BLaER1 (cell line): Measurements from ENCODE around the gene GEMIN7.
A peak's percentile ranks its signal among the peaks of the same experiment; 100 is the strongest.

Experiments
- H3K27ac ChIP-seq: shearing (Covaris generic); formaldehyde crosslinking; 2 replicates; pipeline ENCODE4 v1.8.1; 2022
- H3K27me3 ChIP-seq: shearing (Covaris generic); formaldehyde crosslinking; 2 replicates; pipeline ENCODE4 v1.8.1; 2022
- H3K36me3 ChIP-seq: shearing (Covaris generic); formaldehyde crosslinking; 2 replicates; pipeline ENCODE4 v1.8.1; 2022
- H3K4me1 ChIP-seq: shearing (Covaris generic); formaldehyde crosslinking; 2 replicates; pipeline ENCODE4 v1.8.1; 2022
- H3K4me2 ChIP-seq: shearing (Covaris generic); formaldehyde crosslinking; 2 replicates; pipeline ENCODE4 v1.8.1; 2022
- H3K4me3 ChIP-seq: shearing (Covaris generic); formaldehyde crosslinking; 2 replicates; pipeline ENCODE4 v1.8.1; 2022
- H3K9ac ChIP-seq: shearing (Covaris generic); formaldehyde crosslinking; 2 replicates; pipeline ENCODE4 v1.8.1; 2022
- H3K9me3 ChIP-seq: shearing (Covaris generic); formaldehyde crosslinking; 2 replicates; pipeline ENCODE4 v1.8.1; 2022
- H4K20me1 ChIP-seq: shearing (Covaris generic); formaldehyde crosslinking; 2 replicates; pipeline ENCODE4 v1.8.1; 2022
- Cebpa-rat ChIP-seq: shearing (Covaris generic); IDR thresholded peaks from 2 replicates; pipeline ENCODE4 v1.8.1; 2022

Gene GEMIN7

GRCh38 chr19:45136507-45137178, 57.6 kb downstream of the GEMIN7 start:
- Histone ChIP-seq H3K9me3 (no peaks in the 10 kb centered on the region), H3K4me3 (peak overlapping the region; percentile 53), H3K27ac (peak overlapping the region; percentile 89), H3K9ac (peak overlapping the region; percentile 77), H3K27me3 (no peaks in the 10 kb centered on the region), H3K36me3 (peaks cover 28% of the 10 kb centered on the region), H3K4me1 (peaks cover 72% of the 10 kb centered on the region), H4K20me1 (peaks cover 39% of the 10 kb centered on the region; the same call in 1 of the 2 replicates), H3K4me2 (peak overlapping the region; percentile 97)
- no peak for TF ChIP-seq Cebpa-rat

- H3K4me2 ChIP-seq: peak overlapping the region; percentile 97
- no peak for TF ChIP-seq Cebpa-rat
Observed at GRCh38 chr19:45137179-45137761, 58.2 kb downstream of the GEMIN7 start.

GRCh38 chr19:45138303-45138751, 59.3 kb downstream of the GEMIN7 start:
- Histone ChIP-seq H3K4me2 (peak overlapping the region; percentile 97), H3K9ac (no peak overlapping the region; the same call in 1 of the 2 replicates), H3K36me3 (peaks cover 38% of the 10 kb centered on the region), H4K20me1 (peaks cover 44% of the 10 kb centered on the region; the same call in 1 of the 2 replicates), H3K4me1 (peaks cover 69% of the 10 kb centered on the region), H3K9me3 (no peaks in the 10 kb centered on the region), H3K4me3 (no peak overlapping the region), H3K27ac (peak overlapping the region; percentile 89), H3K27me3 (no peaks in the 10 kb centered on the region)
- no peak for TF ChIP-seq Cebpa-rat

More at GRCh38 chr19:45137179-45137761, 58.2 kb downstream of the GEMIN7 start:
- Histone ChIP-seq H3K4me3 (peak overlapping the region; percentile 53), H3K36me3 (peaks cover 30% of the 10 kb centered on the region), H3K4me1 (peaks cover 67% of the 10 kb centered on the region), H3K9me3 (no peaks in the 10 kb centered on the region), H3K27me3 (no peaks in the 10 kb centered on the region), H3K9ac (peak overlapping the region; percentile 77), H3K27ac (peak overlapping the region; percentile 89), H4K20me1 (peaks cover 37% of the 10 kb centered on the region; the same call in 1 of the 2 replicates)

- no peak overlapping the region for H3K9ac ChIP-seq
- H3K9me3 ChIP-seq: no peaks in the 10 kb centered on the region
- peaks cover 49% of the 10 kb centered on the region; the same call in 1 of the 2 replicates for H4K20me1 ChIP-seq
- peaks cover 64% of the 10 kb centered on the region for H3K4me1 ChIP-seq
- H3K4me3 ChIP-seq: no peak overlapping the region
- TF ChIP-seq Cebpa-rat: no peak
- no peak overlapping the region for H3K4me2 ChIP-seq
- peaks cover 50% of the 10 kb centered on the region for H3K36me3 ChIP-seq
- peak overlapping the region; percentile 26; the same call in 1 of the 2 replicates for H3K27ac ChIP-seq
- no peaks in the 10 kb centered on the region for H3K27me3 ChIP-seq
Observed at GRCh38 chr19:45139286-45140143, 60.5 kb downstream of the GEMIN7 start.

GRCh38 chr19:45140144-45140503, 61.1 kb downstream of the GEMIN7 start:
- Histone ChIP-seq H3K36me3 (peaks cover 56% of the 10 kb centered on the region), H3K9ac (no peak overlapping the region), H3K9me3 (no peaks in the 10 kb centered on the region), H4K20me1 (peaks cover 54% of the 10 kb centered on the region; the same call in 1 of the 2 replicates), H3K4me1 (peaks cover 58% of the 10 kb centered on the region), H3K4me2 (no peak overlapping the region), H3K27ac (0 out of 2 replicates have a peak overlapping the region, but pooled peaks have one; percentile 26), H3K4me3 (no peak overlapping the region), H3K27me3 (no peaks in the 10 kb centered on the region)
- TF ChIP-seq Cebpa-rat: no peak

GRCh38 chr19:45140533-45140932, 61.5 kb downstream of the GEMIN7 start:
- no peak overlapping the region for H3K4me2 ChIP-seq
- no peaks in the 10 kb centered on the region for H3K27me3 ChIP-seq
- H4K20me1 ChIP-seq: peaks cover 54% of the 10 kb centered on the region; the same call in 1 of the 2 replicates
- H3K27ac ChIP-seq: peak overlapping the region; percentile 7; the same call in 1 of the 2 replicates
- H3K4me3 ChIP-seq: no peak overlapping the region
- no peak for TF ChIP-seq Cebpa-rat
- H3K9ac ChIP-seq: no peak overlapping the region
- no peaks in the 10 kb centered on the region for H3K9me3 ChIP-seq
- H3K4me1 ChIP-seq: peaks cover 54% of the 10 kb centered on the region
- peaks cover 61% of the 10 kb centered on the region for H3K36me3 ChIP-seq
